Left hindlimb (tissue), 1 donor: ENCODE results near the gene PALM2AKAP2.
A peak's percentile ranks its signal among the peaks of the same experiment; 100 is the strongest.

Experiments
- DNase-seq: peaks from one replicate; pipeline ENCODE4 v3.0.0-alpha.2; 2018

Gene PALM2AKAP2

GRCh38 chr9:109779711-109780452, at the start of gene PALM2AKAP2:
Gene PALM2AKAP2, plus strand, starts transcription at chr9:109780198. Its CDS starts 291 bp downstream, at chr9:109780489.
- peak; percentile 88 for DNase-seq

GRCh38 chr9:109730228-109730627, 49.8 kb upstream of the PALM2AKAP2 start:
- no peak for DNase-seq

- no peak for DNase-seq
Measured at GRCh38 chr9:109733690-109734089, 46.3 kb upstream of the PALM2AKAP2 start.

- no peak for DNase-seq
Measured at GRCh38 chr9:109734814-109735213, 45.2 kb upstream of the PALM2AKAP2 start.

- DNase-seq = no peak
Measured at GRCh38 chr9:109735801-109736200, 44.2 kb upstream of the PALM2AKAP2 start.

- no peak for DNase-seq
Measured at GRCh38 chr9:109737295-109737694, 42.7 kb upstream of the PALM2AKAP2 start.

GRCh38 chr9:109739760-109740159, 40.2 kb upstream of the PALM2AKAP2 start:
- DNase-seq = no peak

GRCh38 chr9:109742776-109743348, 37.1 kb upstream of the PALM2AKAP2 start:
- peak; percentile 63 for DNase-seq

- DNase-seq = no peak
Measured at GRCh38 chr9:109743696-109744095, 36.3 kb upstream of the PALM2AKAP2 start.

GRCh38 chr9:109745335-109746283, 34.4 kb upstream of the PALM2AKAP2 start:
- peak; percentile 71 for DNase-seq

GRCh38 chr9:109751253-109751652, 28.7 kb upstream of the PALM2AKAP2 start:
- DNase-seq = no peak

GRCh38 chr9:109753308-109753707, 26.7 kb upstream of the PALM2AKAP2 start:
- DNase-seq = no peak

GRCh38 chr9:109755040-109755439, 25.0 kb upstream of the PALM2AKAP2 start:
- DNase-seq = no peak

GRCh38 chr9:109759589-109759988, 20.4 kb upstream of the PALM2AKAP2 start:
- no peak for DNase-seq

- DNase-seq = no peak
Measured at GRCh38 chr9:109765278-109765677, 14.7 kb upstream of the PALM2AKAP2 start.

GRCh38 chr9:109765830-109766229, 14.2 kb upstream of the PALM2AKAP2 start:
- DNase-seq = no peak

GRCh38 chr9:109766351-109766750, 13.6 kb upstream of the PALM2AKAP2 start:
- DNase-seq = no peak

GRCh38 chr9:109767404-109767803, 12.6 kb upstream of the PALM2AKAP2 start:
- no peak for DNase-seq

GRCh38 chr9:109767814-109768213, 12.2 kb upstream of the PALM2AKAP2 start:
- no peak for DNase-seq

- DNase-seq = no peak
Measured at GRCh38 chr9:109769250-109769649, 10.7 kb upstream of the PALM2AKAP2 start.

- DNase-seq = no peak
Measured at GRCh38 chr9:109770101-109770500, 9.9 kb upstream of the PALM2AKAP2 start.

- DNase-seq = no peak
Measured at GRCh38 chr9:109771087-109771486, 8.9 kb upstream of the PALM2AKAP2 start.

- DNase-seq = peak; percentile 66
Measured at GRCh38 chr9:109771796-109772531, 8.0 kb upstream of the PALM2AKAP2 start.
